GM18861 (cell line): ENCODE results near the gene FAIM2.
"Not testable (repeated sequence)": the region's sequence is repeated elsewhere in the genome, so short reads cannot be mapped to it uniquely, and the experiment has no call there.

Experiments
- ATAC-seq: cut with Tn5 transposase; IDR thresholded peaks from one replicate; pipeline ENCODE4 v1.9.1; 2021; ENCODE audit not compliant: unreplicated experiment

The FAIM2 gene

DNA sequence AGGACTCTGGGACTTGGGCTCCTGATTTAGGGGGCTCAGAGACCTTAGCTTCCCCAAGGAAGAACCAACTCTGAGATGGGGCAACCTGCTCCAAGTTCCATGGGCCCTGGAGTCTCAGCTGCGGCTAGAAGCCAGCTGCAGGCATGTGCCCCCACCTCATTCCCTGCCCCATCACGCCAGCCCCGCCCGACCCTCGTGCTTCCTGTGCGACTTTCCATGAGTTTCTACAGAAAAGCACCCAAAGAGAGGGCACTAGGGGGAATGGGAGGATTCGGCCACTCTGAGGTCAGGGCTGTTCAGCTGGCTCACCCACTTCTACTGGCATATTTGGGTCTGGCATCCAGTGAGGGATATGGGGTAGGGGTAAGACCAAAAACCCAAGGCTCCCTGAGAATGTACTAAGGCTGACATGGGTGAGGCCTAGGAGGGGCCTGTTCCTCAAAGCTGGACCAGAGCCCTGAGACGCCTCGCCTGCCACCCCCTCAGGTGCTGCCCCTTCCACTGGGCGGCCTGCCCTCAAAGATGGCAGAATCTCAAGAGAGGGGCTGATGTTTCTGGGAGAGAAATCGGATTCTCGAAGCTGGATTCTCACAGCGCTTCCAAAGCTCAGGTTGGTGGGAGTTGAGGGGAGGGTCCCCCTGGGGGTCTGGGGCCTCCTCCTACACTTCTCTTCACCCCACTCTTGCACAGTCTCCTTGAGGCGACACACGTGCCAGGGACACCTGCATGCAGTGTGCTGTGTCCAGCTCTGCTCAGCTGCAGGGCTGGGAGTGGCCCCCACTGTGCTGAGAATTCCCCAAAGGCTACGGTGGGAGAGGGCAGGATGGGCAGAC, 22.1 kb downstream of the FAIM2 start:
- no peak for ATAC-seq

DNA sequence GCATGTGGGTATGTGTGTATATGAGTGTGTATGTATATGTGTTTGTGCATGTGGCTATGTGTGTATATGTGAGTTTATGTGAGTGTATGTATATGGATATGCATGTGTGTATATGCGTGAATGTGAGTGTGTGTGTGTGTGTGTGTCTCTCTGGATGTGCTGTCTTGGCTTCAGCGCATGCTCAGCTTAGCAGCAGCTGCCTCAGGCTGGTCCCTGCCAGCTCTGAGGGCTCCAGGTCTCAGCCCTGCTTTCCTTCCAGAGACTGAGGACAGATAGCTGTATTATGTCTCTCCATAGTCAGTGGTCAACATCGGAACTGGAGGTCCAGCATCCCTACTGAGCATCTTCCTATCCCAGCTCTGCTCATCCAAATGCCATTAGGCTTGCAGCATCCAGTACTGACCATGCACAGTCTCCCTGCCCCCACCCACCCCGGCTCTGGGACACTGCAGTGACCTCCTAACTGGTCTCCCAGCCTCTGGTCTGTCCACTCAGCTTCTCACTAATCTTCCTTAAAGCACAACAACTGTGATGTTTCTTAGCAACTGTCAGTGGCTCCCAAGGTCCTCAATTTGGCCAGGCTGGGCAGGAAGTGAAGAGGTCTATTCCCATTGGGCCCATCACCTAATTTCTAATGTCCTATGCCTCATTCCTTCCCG, 22.8 kb downstream of the FAIM2 start:
- ATAC-seq: no peak

DNA sequence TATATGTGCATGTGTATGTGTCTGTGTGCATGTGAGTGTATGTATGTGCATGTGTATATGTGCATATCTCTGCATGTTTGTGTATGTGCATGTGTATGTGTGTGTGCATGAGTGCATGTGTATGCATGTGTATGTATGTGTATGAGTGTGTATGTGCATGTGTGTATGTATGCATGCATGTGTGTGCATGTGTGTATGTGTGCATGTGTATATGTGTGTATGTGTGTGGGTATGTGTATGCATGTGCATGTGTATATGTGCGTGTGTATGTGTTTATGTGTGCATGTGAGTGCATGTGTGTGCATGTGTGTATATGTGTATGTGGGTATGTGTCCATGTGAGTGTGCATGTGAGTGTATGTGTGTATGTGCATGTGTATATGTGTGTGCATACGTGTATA, 24.6 kb downstream of the FAIM2 start:
- not testable (repeated sequence) for ATAC-seq

DNA sequence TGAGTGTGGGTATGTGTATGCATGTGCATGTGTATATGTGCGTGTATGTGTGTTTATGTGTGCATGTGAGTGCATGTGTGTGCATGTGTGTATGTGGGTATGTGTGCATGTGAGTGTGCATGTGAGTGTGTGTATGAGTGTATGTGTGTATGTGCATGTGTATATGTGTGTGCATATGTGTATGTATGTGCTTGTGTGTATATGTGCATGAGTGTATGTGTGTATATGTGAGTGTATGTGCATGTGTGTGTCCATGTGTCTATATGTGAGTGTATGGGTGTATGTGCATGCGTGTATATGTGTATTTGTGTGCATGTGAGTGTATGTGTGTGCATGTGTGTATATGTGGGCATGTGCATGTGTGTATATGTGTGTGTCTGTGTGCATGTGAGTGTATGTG, 25.7 kb downstream of the FAIM2 start:
- ATAC-seq: no peak

DNA sequence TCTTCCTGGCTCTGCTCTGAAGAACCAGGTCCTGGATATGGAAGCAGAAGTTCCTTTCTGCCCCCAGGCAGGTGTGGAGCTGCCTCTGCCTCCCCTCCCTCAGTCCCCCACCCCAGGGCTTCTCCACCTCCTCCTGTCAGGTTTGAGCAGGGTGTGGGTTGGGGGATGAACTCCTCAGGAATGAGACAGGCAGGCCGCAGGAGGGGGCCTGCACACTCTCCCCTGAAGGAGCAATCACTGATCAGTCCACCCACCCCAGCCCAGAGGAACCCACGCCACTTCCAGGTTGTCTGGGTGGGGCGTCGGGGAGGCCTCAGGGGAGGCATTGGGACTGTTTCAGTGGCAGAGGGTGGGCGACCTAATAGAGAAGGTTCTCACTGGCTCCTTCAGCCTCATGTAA, 26.6 kb downstream of the FAIM2 start:
- ATAC-seq: no peak

DNA sequence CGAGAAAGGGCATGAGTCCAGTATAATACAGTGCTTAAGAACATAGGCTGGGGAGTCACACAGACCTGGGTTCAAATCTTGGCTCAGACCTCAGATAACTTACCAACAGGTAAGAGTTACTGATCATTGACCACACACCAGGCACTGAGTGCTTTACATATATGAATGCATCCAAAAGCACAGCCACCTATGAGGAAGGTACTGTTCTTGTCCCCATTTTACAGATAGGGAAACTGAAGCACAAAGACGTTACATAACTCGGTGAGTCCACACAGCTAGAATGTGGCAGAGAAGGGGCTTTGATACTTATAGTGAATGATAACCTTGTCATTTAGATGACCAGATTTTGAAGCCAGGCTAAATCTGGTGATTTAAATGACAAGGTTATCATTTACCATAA, 27.6 kb downstream of the FAIM2 start:
- no peak for ATAC-seq

DNA sequence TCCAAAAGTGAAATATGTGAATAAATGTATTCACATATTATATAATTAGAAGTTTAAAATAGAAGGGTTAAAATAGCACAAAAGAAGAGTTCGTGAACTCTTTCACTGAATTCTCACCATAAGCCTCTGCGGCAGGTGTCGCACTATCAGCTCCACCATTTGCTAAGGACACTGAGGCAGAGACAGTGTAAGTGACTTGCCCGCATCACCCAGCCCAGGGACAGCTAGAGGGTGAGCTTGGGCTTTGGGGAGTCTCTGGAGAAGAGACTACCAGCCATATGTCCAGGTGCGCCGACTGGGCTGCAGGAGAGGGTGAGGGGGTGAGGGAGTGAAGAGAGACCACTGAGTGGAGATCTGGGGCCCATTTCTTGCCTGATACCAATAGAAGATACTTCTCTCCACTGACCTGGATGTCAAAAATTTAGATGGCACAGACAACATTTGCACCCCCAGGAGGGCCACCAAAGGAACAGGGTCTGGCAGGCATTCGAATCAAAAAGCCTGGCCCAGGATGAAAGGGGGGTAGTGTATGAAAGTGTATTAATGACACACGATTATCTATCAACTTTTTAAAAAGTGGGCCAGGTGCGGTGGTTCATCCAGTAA, 28.5 kb downstream of the FAIM2 start:
- no peak for ATAC-seq

DNA sequence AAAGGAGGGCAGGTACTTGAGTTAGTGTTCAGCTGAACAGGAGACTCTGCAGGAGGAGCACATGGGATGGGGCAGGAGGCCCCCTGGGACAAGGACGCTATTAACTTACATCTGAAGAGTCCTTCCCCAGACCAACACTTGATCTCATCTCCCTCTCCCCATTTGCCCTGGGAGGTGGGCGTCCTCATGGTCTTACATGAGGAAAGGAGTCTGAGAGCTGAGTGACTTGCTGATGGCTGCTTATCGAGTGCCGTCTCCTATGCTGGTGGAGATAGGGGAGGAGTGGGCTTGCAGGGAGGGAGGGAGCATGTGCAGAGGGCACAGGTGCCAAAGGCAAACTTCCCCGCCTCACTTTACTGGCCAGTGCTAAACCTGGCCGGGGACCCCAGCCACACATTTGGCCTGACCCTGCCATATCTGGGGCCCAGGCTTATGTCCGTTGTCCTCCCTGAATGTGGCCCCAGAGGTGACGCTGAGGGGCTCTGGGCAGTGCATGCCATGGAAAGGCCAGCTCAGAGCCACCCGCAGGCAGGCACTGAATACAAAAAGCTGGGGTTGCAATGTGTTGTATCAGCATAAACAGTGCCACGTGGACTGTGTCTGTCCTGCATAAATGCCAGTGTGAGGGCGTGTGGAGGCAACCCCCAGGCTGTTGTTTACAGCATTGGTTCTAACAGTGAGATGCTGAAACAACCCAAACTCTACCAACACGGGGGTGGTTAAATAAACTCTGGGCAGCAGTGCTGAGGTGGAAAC, 29.4 kb downstream of the FAIM2 start:
- no peak for ATAC-seq

DNA sequence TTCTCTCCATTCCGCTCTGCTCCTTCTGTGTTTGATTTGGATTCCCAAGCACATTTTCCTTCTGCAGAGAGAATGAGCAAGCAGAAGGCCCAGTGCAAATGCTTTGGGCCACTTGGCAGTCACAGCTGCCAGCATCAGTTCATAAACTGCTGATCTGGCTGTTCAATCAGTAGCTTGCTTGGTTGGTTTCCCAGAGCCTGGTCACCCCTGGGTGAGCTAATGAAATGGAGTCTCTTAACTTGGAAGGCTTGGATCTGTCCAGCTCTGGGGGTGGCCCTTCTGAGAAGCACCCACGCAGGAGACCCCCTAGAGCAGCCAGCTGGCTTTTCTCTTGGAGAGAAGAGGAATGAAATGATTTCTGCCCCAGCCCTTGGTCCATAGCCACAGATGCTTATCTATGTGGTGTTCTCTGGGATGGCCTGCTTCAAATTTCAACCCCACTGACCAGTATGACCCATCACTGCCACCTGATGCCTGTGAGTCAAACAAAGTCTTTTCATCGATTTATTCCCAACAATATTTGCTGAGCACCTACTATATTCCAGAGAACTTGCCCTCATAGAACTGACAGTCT, 30.3 kb downstream of the FAIM2 start:
- no peak for ATAC-seq

DNA sequence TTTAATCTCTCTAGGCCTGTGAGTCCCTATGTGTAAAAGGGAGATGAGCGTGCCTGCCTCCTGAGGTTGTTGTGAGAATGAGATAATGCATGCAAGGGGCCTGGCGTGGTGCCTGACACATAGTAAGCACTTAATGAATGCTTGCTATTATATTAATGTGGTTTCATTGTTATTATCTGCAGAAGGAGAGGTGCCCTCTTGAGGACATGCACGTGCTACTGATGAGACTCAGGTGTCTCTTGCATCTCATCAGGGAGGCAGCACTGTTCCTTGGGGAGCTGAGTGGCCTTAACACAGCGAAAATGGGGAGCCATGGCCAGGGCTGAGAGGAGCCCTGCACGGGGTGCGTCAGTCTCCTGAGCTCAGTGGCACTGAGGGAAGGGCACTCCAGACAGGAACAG, 30.9 kb downstream of the FAIM2 start:
- no peak for ATAC-seq

DNA sequence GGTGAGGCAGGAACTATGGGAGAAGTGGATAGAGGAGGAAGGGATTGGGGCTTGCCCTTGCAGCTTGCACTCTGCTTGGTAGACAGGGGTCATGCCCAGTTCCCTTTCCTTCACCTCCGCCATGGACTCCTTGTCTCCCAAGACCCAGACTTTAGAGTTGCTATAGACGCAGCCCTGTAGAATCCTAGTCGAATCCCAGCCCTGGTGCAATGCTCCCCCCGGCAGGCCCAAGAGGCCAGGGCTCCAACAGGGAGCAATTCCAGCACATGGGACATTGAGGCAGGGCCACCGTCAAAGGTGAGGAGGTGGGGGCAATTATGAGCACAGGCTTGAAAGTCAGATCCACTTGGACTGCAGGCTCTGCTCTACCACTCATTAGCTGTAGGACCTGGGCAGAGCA, 31.3 kb downstream of the FAIM2 start:
- ATAC-seq: no peak

DNA sequence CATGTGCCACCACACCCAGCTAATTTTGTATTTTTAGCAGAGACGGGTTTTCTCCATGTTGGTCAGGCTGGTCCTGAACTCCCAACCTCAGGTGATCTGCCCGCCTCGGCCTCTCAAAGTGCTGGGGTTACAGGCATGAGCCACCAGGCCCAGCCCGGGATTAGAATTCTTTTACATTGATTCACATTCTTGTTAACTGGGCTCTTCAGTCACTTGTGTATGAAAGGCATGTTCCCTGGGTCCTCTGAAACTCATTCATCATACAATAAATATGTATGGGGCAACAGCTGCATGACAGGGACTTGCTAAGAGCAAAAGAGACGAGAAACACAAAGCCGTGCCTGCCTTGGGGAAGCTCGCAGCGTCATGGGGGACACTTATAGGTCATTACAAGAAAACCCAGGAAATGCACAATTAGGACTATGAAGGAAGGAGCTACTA, 31.9 kb downstream of the FAIM2 start:
- not testable (repeated sequence) for ATAC-seq

DNA sequence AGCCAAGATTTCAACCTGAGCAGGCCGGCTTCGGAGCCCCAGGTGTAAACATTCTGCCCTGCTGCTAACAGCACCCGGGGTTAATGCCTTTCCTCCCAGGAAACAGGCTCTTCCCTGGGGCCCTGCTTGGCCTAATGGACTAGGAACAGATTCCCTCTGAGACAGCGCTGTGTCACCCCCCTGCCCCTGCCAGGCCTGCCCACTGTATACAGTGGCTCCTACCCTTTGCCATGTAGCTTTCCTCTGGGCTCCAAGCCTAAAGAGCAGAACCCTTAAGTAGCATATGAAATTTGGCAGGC, 32.5 kb downstream of the FAIM2 start:
- ATAC-seq: no peak

DNA sequence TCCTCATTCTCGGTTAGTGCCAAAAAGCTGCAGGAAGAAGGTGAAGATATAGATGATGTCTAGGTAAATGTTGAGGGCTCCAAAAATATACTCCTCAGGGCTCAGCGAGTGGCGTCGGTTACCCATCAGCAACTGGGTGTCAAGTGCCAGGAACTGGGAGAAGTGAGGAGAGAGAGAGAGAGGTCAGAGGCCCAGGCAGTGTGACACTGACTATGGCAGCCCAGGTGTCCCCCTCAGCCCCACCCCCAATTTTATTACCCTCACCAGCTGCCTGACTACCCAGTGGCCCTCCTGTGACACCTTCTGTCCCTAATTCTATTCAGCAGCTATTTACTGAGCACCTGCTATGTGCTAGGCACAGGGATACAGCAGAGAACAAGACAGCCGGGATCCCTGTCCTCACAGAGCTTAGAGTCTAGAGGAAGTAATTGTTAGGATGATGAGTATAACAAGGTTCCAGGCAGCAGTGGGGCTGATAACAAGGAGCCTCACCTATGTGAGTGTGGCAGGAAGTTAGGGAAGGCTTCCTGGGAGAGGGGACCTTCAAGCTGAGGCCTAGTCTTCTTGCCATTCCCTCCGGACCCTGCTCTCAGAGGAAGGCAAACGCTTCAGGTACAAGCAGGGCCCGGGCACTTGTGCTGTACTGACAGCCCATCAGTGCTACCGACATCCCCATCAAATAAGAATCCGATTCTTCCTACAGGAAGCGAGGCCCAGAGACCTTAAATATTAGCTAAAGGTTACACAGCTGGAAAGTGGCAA, 33.0 kb downstream of the FAIM2 start:
- no peak for ATAC-seq

DNA sequence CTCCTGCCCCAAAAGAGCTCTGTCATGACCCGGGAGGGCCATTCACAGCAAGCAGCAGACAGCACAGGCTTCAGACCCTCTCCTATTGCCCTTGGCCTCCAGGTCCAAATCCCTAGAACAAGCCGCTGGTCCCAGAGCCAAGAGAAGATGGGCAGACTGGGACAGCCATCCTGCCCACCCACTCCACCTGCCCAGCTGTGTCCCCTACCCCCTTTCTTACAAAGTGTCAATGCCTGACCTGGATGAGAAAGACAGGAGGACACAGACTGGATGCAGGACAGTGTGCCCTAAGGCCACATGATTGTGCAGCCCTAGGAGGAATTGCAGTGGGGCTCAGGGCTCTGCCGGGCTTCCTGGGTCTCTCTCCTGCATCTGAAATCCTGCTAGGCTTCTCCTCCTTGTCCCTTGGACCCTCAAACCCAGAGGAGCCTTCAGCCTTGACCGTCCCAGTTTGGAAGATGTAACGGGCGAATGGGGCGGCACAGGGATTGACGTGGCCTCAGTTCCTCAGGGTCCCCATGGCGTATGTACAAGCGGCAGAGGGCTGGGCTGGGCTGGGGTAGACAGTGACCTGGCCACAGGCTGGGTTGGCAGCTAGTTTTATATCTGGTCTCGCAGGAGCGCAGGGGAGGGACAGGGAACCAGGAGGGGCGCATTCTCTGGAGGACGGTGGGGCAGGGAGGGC, 33.7 kb downstream of the FAIM2 start:
- ATAC-seq: no peak

DNA sequence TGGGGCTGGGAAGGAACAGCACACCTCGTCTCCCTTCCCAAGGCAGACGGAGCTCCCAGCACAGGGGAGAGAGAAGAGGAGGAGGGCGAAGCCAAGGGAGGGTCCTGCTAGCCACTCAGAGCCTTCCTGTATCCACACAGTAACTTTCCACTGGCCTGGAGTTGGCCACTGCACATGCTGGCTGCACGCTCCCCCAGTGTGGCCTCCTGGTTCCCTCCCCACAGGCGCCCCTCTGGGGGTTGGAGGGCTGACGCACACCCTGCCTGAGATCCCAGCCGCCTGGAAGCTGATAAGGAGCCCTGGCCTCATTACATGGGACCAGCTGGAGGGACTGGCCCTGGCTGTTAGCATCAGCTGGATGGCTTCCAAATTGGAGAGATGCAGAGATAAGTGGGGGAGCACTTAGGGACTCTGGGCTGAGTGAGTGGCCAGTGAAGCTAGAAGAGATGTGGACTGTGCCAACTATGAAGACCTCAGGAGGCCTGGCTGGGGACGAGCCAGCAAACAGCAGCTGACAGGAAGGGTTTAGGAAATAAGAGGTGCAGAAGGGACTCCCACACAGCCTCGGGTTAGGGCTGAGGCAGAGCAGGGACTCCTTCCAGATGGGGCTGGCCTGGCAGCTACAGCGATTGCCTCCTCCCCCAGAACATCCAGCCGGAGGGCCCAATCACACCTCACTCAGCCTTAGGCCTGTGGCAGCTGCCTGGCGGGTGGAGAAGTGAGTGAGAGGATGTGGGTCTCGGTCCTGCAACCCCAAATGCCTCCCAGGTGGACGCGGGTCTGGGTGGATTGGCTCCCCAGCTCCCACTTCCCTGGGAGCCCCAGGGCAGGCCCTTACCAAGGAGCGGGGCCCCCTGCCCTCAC, 34.5 kb downstream of the FAIM2 start:
- ATAC-seq: no peak

DNA sequence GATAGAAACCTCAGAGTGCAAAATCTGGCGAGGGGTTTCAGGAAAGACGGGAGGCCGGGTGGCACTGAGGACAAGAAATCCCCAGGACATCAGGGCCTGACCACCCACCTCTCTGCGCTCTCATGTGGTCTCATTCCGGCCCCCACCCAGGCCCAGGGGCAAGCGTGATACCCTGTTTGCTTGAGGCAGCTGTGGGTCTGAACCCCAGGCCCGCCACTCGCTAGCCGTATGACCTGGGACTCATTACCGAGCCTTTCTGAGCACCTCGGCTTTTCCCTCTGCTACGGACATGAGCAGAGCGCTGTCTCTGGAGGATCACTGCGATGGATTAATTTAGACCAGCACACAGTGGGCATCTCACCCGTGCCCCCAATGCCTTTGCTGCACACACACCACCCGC, 35.3 kb downstream of the FAIM2 start:
- ATAC-seq: no peak

DNA sequence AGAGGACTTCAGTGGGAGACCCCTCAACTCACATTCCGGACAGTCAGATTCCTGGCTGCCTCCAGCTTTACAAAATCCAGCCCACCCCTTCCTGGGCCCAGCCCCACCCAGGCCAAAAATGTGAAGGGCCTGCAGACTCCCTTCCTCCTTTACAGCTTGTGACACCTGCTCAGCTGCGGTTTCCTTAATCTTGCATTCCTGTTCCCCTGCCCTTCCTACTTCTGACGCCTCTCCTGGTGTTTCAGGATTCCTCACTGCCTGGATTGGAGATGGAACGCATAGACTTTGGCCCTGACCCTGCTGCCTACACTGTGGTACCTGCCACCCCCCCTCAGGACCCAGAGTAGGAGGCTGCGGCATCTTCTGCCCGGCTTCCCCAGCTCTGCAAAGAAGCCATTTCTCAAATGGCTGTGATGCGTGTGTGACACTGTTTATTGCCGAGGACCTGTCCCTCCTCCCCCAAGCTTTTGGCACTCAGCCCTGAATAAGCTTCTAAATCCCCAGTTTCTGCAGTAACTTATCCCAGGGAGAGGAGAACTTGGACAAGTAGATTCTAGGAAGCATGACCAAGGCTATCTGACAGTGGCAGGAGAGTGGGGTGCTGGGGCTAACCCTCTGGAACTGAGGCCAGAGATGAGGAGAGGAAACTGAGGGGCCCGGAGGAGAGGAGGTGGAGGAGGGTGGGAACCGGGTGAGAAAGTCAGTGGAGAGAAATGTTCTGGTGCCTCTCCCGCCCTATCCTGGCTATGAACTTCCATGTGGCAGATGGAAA, 35.9 kb downstream of the FAIM2 start:
- no peak for ATAC-seq
